ENCODE measurements around the gene TMEM258. TPM values are rescaled to one million over a fixed set of nuclear protein-coding genes. Genes with fewer than 3 reads are reported as not detected.
A peak's percentile ranks its signal among the peaks of the same experiment; 100 is the strongest.

TMEM258 gene
- total and polyA plus RNA-seq, 9 donors = 124 to 196 (median 139) TPM

GRCh38 chr11:61827571-61828378, 35.4 kb upstream of the TMEM258 start, which contains the start of gene FADS2:
FADS2 (plus strand) TSS chr11:61828300; CDS start chr11:61828391, 91 bp downstream.
- Histone ChIP-seq H3K27ac (ENCODE audit: low read length) (peak within 1 kb of the TSS; percentile 86), H3K27me3 (ENCODE audit: control insufficient read depth, insufficient read depth, low read length) (no peaks in the 10 kb centered on the region), H3K4me3 (ENCODE audit: low read length) (peak within 1 kb of the TSS; percentile 93), H3K36me3 (ENCODE audit: control insufficient read depth, insufficient read depth, low read length) (peaks cover 4% of the 10 kb centered on the region), H3K4me1 (ENCODE audit: control insufficient read depth, insufficient read depth, low read length) (peaks cover 38% of the 10 kb centered on the region), H3K9me3 (replicated peaks; ENCODE audit: control insufficient read depth, low read depth, low read length) (no peaks in the 10 kb centered on the region)
- under 1% methylated on average over 83 of the region's 83 CpGs for WGBS (ENCODE audit: insufficient coverage)
- DNase-seq = peak; percentile 99

GRCh38 chr11:61826930-61827570, 34.7 kb upstream of the TMEM258 start:
- H3K27ac ChIP-seq (ENCODE audit: low read length) = peak overlapping the region; percentile 86
- peak; percentile 70 for DNase-seq
- no peaks in the 10 kb centered on the region for H3K27me3 ChIP-seq (ENCODE audit: control insufficient read depth, insufficient read depth, low read length)
- peaks cover 4% of the 10 kb centered on the region for H3K36me3 ChIP-seq (ENCODE audit: control insufficient read depth, insufficient read depth, low read length)
- H3K9me3 ChIP-seq (replicated peaks; ENCODE audit: control insufficient read depth, low read depth, low read length) = no peaks in the 10 kb centered on the region
- H3K4me3 ChIP-seq (ENCODE audit: low read length) = peak overlapping the region; percentile 93
- H3K4me1 ChIP-seq (ENCODE audit: control insufficient read depth, insufficient read depth, low read length) = peaks cover 32% of the 10 kb centered on the region
- WGBS (ENCODE audit: insufficient coverage) = 3% methylated on average over 21 of the region's 23 CpGs

- Histone ChIP-seq H3K27ac (ENCODE audit: low read length) (no peak overlapping the region), H3K9me3 (replicated peaks; ENCODE audit: control insufficient read depth, low read depth, low read length) (no peaks in the 10 kb centered on the region)
These were observed 27.8 kb upstream of the TMEM258 start for GRCh38 chr11:61820174-61820573.

GRCh38 chr11:61817471-61818202, 25.2 kb upstream of the TMEM258 start:
- H3K36me3 ChIP-seq (ENCODE audit: control insufficient read depth, insufficient read depth, low read length) = peaks cover 12% of the 10 kb centered on the region
- H3K9me3 ChIP-seq (replicated peaks; ENCODE audit: control insufficient read depth, low read depth, low read length) = no peaks in the 10 kb centered on the region
- DNase-seq = no peak
- 60% methylated on average over 1 of the region's 6 CpGs for WGBS (ENCODE audit: insufficient coverage)
- H3K27ac ChIP-seq (ENCODE audit: low read length) = no peak overlapping the region
- H3K4me1 ChIP-seq (ENCODE audit: control insufficient read depth, insufficient read depth, low read length) = peaks cover 15% of the 10 kb centered on the region
- H3K27me3 ChIP-seq (ENCODE audit: control insufficient read depth, insufficient read depth, low read length) = no peaks in the 10 kb centered on the region
- H3K4me3 ChIP-seq (ENCODE audit: low read length) = peak overlapping the region; percentile 75

More at GRCh38 chr11:61820174-61820573, 27.8 kb upstream of the TMEM258 start:
- peaks cover 9% of the 10 kb centered on the region for H3K4me1 ChIP-seq (ENCODE audit: control insufficient read depth, insufficient read depth, low read length)
- no CpG with 5 or more reads among the region's 2 CpGs for WGBS (ENCODE audit: insufficient coverage)
- H3K27me3 ChIP-seq (ENCODE audit: control insufficient read depth, insufficient read depth, low read length) = no peaks in the 10 kb centered on the region
- no peak overlapping the region for H3K4me3 ChIP-seq (ENCODE audit: low read length)
- H3K36me3 ChIP-seq (ENCODE audit: control insufficient read depth, insufficient read depth, low read length) = no peaks in the 10 kb centered on the region
- no peak for DNase-seq

- Histone ChIP-seq H3K4me1 (ENCODE audit: control insufficient read depth, insufficient read depth, low read length) (peaks cover 15% of the 10 kb centered on the region), H3K36me3 (ENCODE audit: control insufficient read depth, insufficient read depth, low read length) (peaks cover 20% of the 10 kb centered on the region), H3K9me3 (replicated peaks; ENCODE audit: control insufficient read depth, low read depth, low read length) (no peaks in the 10 kb centered on the region), H3K27ac (ENCODE audit: low read length) (peak within 1 kb of the TSS; percentile 99), H3K27me3 (ENCODE audit: control insufficient read depth, insufficient read depth, low read length) (no peaks in the 10 kb centered on the region), H3K4me3 (ENCODE audit: low read length) (peak within 1 kb of the TSS; percentile 75)
- DNase-seq = peak; percentile 91
- under 1% methylated on average over 70 of the region's 73 CpGs for WGBS (ENCODE audit: insufficient coverage)
These were observed 24.5 kb upstream of the TMEM258 start, which contains the start of gene FADS1 for GRCh38 chr11:61816736-61817455. FADS1 (minus strand) TSS chr11:61817003; CDS start chr11:61816929, 74 bp downstream.

GRCh38 chr11:61815790-61816735, 23.7 kb upstream of the TMEM258 start:
- Histone ChIP-seq H3K27ac (ENCODE audit: low read length) (peak overlapping the region; percentile 99), H3K36me3 (ENCODE audit: control insufficient read depth, insufficient read depth, low read length) (peaks cover 25% of the 10 kb centered on the region), H3K4me1 (ENCODE audit: control insufficient read depth, insufficient read depth, low read length) (peaks cover 15% of the 10 kb centered on the region), H3K9me3 (replicated peaks; ENCODE audit: control insufficient read depth, low read depth, low read length) (no peaks in the 10 kb centered on the region), H3K4me3 (ENCODE audit: low read length) (peak overlapping the region; percentile 75), H3K27me3 (ENCODE audit: control insufficient read depth, insufficient read depth, low read length) (no peaks in the 10 kb centered on the region)
- WGBS (ENCODE audit: insufficient coverage) = under 1% methylated on average over 62 of the region's 69 CpGs
- DNase-seq = peak; percentile 81

- H3K27me3 ChIP-seq (ENCODE audit: control insufficient read depth, insufficient read depth, low read length) = no peaks in the 10 kb centered on the region
- DNase-seq = peak; percentile 98
- peaks cover 15% of the 10 kb centered on the region for H3K4me1 ChIP-seq (ENCODE audit: control insufficient read depth, insufficient read depth, low read length)
- H3K27ac ChIP-seq (ENCODE audit: low read length) = peak overlapping the region; percentile 99
- WGBS (ENCODE audit: insufficient coverage) = 1% methylated on average over 64 of the region's 66 CpGs
- H3K9me3 ChIP-seq (replicated peaks; ENCODE audit: control insufficient read depth, low read depth, low read length) = no peaks in the 10 kb centered on the region
- H3K36me3 ChIP-seq (ENCODE audit: control insufficient read depth, insufficient read depth, low read length) = peaks cover 34% of the 10 kb centered on the region
- H3K4me3 ChIP-seq (ENCODE audit: low read length) = peak overlapping the region; percentile 75
These were observed 22.8 kb upstream of the TMEM258 start for GRCh38 chr11:61814958-61815789.

- peaks cover 41% of the 10 kb centered on the region for H3K36me3 ChIP-seq (ENCODE audit: control insufficient read depth, insufficient read depth, low read length)
- 65% methylated on average over 11 of the region's 16 CpGs for WGBS (ENCODE audit: insufficient coverage)
- peaks cover 15% of the 10 kb centered on the region for H3K4me1 ChIP-seq (ENCODE audit: control insufficient read depth, insufficient read depth, low read length)
- no peaks in the 10 kb centered on the region for H3K9me3 ChIP-seq (replicated peaks; ENCODE audit: control insufficient read depth, low read depth, low read length)
- peak overlapping the region; percentile 75 for H3K4me3 ChIP-seq (ENCODE audit: low read length)
- peak overlapping the region; percentile 99 for H3K27ac ChIP-seq (ENCODE audit: low read length)
- H3K27me3 ChIP-seq (ENCODE audit: control insufficient read depth, insufficient read depth, low read length) = no peaks in the 10 kb centered on the region
- DNase-seq = peak; percentile 71
These were observed 22.0 kb upstream of the TMEM258 start for GRCh38 chr11:61814247-61814957.

Data from muscle of leg (tissue), 11 donors.